ENCODE measurements around the gene PDE4D.

DNA sequence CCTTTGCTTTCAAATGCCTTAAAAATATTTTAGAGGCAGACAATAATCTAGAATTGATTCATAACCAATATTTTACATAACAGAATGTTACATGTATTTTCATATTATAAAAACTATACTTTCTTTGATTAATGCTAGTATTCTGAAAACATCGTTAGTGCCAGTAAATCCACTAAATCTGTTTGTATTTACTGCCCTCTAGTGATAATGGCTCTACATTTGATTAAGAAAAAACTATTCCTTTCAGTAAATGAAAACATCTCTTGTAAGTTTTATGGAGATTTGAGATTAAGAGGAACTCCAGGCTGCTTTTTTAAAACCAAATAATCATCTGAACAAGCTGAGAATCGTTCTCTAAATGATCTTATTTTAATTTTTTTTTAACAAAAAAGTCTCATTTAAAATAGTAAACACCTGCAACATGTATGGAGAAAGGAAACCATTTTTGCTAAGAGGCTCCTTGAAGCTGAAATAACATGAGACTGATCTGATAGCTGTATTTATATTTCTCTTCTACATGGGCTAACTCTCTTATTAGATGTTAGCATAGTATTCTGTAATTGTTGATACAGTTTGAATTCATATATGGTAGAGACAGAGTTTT is 886.0 kb downstream of the PDE4D start:
- no peak for TF ChIP-seq LEF1 (IDR thresholded peaks at IDR 0.05; ENCODE audit: borderline replicate concordance)
- TF ChIP-seq SUZ12 (IDR thresholded peaks at IDR 0.05) = no peak
- TF ChIP-seq FOXM1 (IDR thresholded peaks at IDR 0.05; ENCODE audit: borderline replicate concordance) = no peak
- no peak for TF ChIP-seq FOXA1 (IDR thresholded peaks at IDR 0.05)
- TF ChIP-seq PKNOX1 (IDR thresholded peaks at IDR 0.05) = no peak
- no peak for TF ChIP-seq ZNF384 (IDR thresholded peaks at IDR 0.05)
- no peak for TF ChIP-seq FOXK2 (IDR thresholded peaks at IDR 0.05)
- no peak for TF ChIP-seq TARDBP (IDR thresholded peaks at IDR 0.05)

Measured in HEK293T (cell line).